Astrocyte of the spinal cord (primary cell): Measurements from ENCODE around the gene STPG2.

ENCODE experiments used
- DNase-seq: peaks from one replicate; pipeline ENCODE4 v3.0.0; 2011; ENCODE audit warnings: low read depth, low spot score
- H3K4me3 ChIP-seq: 2 replicates; pipeline ENCODE4 v1.5.1; 2011; ENCODE audit warnings: low read depth, mild to moderate bottlenecking, low read length, moderate library complexity
- in situ Hi-C: cut with HindIII; loops from 2 replicates; pipeline ENCODE4 v1.10.0; 2017; ENCODE audit warnings: low sequenced_read_pairs
- TF ChIP-seq, protein P1 (sequence below): IDR thresholded peaks from 2 replicates; pipeline ENCODE4 v1.5.1; 2012; ENCODE audit warnings: low read depth, mild to moderate bottlenecking, low read length, inconsistent platforms

The STPG2 gene

DNA sequence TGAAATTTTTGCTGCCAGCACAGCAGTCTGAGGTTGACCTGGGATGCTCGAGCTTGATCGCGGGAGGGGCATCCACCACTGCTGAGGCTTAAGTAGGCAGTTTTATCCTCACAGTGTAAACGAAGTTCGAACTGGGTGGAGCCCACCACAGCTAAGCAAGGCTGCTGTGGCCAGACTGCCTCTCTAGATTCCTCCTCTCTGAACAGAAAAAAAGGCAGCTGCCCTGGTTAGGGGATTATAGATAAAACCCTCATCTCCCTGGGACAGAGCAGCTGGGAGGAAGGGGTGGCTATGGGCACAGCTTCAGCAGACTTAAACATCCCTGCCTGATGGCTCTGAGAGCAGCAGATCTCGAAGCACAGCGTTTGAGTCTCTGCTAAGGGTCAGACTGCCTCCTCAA lies 314.6 kb downstream of the STPG2 start:
- in situ Hi-C loops, result no loop called here
- no peak overlapping the region for H3K4me3 ChIP-seq
- DNase-seq, result no peak
- TF ChIP-seq, protein P1, sequence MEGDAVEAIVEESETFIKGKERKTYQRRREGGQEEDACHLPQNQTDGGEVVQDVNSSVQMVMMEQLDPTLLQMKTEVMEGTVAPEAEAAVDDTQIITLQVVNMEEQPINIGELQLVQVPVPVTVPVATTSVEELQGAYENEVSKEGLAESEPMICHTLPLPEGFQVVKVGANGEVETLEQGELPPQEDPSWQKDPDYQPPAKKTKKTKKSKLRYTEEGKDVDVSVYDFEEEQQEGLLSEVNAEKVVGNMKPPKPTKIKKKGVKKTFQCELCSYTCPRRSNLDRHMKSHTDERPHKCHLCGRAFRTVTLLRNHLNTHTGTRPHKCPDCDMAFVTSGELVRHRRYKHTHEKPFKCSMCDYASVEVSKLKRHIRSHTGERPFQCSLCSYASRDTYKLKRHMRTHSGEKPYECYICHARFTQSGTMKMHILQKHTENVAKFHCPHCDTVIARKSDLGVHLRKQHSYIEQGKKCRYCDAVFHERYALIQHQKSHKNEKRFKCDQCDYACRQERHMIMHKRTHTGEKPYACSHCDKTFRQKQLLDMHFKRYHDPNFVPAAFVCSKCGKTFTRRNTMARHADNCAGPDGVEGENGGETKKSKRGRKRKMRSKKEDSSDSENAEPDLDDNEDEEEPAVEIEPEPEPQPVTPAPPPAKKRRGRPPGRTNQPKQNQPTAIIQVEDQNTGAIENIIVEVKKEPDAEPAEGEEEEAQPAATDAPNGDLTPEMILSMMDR, result no peak

DNA sequence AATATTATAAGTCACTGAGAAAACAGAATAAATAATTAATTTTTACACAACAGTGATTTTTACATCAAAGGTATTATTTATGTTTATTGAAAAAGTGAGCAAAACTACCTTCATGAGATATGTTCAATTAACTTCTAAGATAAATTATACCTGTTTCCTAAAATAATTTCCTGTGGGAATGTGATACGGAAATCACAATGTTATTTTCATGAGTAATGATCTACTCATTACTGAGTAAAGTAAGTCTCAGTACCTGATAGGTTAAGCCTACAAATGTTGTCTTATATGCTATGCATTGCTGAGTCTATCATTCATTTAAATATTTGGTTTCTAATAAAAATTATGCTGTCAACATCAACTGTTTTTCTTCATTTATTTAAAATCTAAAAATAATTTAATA lies 324.0 kb downstream of the STPG2 start:
- TF ChIP-seq, protein P1, result no peak
- in situ Hi-C loops, result no loop called here
- H3K4me3 ChIP-seq, result no peak overlapping the region

DNA sequence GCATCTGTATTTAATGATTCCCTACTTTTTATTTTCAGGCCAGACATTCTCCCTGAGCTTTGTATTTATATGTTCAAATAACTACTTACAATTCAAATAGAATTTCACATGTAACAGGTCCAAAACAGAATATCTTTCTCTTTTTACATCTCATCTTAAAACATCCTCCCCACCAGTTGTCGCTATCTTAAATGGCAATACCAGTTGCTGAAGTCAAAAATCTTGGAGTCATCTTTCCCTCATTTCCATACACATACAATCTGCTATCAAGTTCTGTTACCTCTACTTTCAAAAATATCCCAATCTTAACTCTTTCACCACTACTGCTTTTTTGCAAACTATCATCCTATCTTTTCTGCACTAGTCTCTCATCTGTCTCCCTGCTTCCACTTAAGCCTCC lies 330.5 kb downstream of the STPG2 start:
- H3K4me3 ChIP-seq, result no peak overlapping the region
- no peak for DNase-seq
- in situ Hi-C loops, result no loop called here
- TF ChIP-seq, protein P1, result no peak

More for the DNA sequence above, 324.0 kb downstream of the STPG2 start:
- no peak for DNase-seq

DNA sequence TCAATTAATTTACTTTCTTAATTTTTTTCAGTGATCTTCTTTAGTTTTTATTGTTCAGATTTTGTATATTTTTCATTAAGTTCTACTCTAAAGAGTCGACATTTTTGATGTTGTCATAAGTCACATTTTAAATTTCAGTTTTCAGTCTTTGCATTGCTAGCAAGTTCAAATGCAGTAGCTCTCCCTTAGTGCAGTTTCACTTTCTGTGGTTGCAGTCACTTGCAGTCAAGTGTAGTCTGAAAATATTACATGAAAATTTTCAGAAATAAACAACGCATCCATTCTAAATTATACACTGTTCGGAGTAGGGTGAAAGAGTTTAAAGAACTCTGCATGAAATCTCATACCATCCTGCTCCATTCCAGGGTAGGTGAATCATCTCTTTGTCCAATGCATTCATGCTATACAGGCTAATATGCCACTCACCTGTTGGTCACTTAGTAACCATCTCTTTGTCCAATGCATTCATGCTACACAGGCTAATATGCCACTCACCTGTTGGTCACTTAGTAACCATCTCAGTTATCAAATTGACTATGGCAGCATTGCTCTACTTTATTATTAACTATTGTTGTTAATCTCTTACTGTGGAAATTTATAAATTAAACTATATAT lies 356.9 kb downstream of the STPG2 start:
- TF ChIP-seq, protein P1, result no peak
- in situ Hi-C loops, result no loop called here
- DNase-seq, result no peak
- H3K4me3 ChIP-seq, result no peak overlapping the region

DNA sequence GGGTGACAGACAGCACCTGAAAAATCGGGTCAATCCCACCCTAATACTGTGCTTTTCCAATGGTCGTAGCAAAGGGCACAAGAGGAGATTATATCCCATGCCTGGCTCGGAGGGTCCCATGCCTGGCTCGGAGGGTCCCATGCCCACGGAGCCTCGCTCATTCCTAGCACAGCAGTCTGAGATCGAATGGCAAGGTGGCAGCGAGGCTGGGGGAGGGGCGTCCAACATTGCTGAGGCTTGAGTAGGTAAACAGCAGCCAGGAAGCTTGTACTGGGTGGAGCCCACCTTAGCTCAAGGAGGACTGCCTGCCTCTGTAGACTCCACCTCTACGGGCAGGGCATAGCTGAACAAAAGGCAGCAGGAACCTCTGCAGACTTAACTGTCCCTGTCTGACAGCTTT lies 365.1 kb downstream of the STPG2 start:
- TF ChIP-seq, protein P1, result no peak
- no peak overlapping the region for H3K4me3 ChIP-seq
- in situ Hi-C loops, result no loop called here
- no peak for DNase-seq

DNA sequence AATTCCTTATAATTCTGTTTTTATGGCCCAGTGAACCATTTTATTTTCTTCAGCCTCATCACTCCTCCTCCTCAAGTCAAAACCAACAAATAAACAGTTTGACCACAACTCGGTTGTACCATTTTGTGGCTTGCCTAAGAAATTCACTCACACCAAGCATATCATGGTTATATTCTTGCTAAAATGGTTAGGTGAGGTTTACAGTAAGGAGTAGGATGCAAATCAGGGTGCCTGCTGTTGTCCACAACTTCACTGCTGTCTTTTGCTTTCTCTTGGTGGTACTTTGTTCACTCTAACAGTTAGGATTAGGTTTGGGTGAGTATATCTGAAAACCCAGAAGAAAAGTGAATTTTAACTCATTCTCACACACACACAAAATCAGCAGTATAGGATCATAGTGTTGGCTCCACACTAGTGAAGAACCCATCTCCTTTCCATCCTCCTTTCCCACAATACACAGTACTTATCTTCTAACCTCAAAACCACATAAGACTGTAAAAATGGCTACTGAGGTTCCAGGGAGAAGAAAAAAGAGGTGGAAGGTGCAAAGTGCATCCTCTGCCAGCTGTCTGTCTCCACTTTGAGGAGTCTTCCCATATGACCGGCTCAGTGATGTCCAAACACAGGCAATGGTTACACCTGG lies 368.8 kb downstream of the STPG2 start:
- in situ Hi-C loops, result no loop called here
- TF ChIP-seq, protein P1, result no peak
- DNase-seq, result no peak
- no peak overlapping the region for H3K4me3 ChIP-seq
